Kidney epithelial cell (primary cell): ENCODE measurements around the gene MACROD2. TPM values are rescaled to one million over a fixed set of nuclear protein-coding genes. Genes with fewer than 3 reads are reported as not detected.

Experiments
- DNase-seq: peaks from one replicate; pipeline ENCODE4 v3.0.0-alpha.2; 2010; ENCODE audit warnings: low read depth
- H3K27me3 ChIP-seq: 2 replicates; pipeline ENCODE4 v1.6.0; 2011; ENCODE audit warnings: low read length; ENCODE audit not compliant: control insufficient read depth, insufficient read depth
- H3K36me3 ChIP-seq: 2 replicates; pipeline ENCODE4 v1.5.1; 2011; ENCODE audit warnings: low read length; ENCODE audit not compliant: control insufficient read depth, insufficient read depth
- H3K4me3 ChIP-seq: 2 replicates; pipeline ENCODE4 v1.5.1; 2011; ENCODE audit warnings: low read depth, mild to moderate bottlenecking, control low read depth, low read length
- total RNA-seq: library from RNA; depleted of rRNA; stranded (reverse); fragments of >200 nt; gene quantifications from 2 replicates; pipeline ENCODE4 v1.2.3, GENCODE V29; 2015
- TF ChIP-seq, protein P1 (sequence below): IDR thresholded peaks from 2 replicates; pipeline ENCODE4 v1.5.1; 2011; ENCODE audit warnings: mild to moderate bottlenecking, moderate library complexity, low read length, control low read depth, inconsistent platforms; ENCODE audit not compliant: insufficient read depth, poor library complexity, severe bottlenecking

MACROD2 gene
- total RNA-seq, 1 donor from 2014 or later = 0.79 TPM

DNA sequence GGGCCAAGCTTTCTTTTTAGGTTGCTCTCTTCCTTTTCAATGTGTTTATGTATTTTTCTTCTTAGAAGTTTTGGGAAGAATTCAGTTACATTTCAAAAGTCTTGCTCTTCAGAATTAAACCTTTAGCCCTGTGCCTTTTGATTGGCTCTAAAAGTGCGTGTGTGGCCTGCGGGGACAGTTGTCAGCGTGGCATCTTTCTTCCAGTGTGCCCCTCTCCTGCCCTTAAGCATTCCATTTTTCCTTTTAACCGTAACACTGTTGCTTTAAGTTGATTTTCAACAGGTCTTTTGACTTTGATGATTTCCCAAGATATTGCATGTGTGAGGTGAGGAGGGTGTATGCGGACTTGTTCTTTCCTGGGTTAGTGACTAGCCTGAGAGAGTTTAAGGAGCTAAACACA is 1341.2 kb downstream of the MACROD2 start:
- Histone ChIP-seq H3K27me3 (no peaks in the 10 kb centered on the region), H3K36me3 (no peaks in the 10 kb centered on the region), H3K4me3 (no peak overlapping the region)
- TF ChIP-seq, protein P1, sequence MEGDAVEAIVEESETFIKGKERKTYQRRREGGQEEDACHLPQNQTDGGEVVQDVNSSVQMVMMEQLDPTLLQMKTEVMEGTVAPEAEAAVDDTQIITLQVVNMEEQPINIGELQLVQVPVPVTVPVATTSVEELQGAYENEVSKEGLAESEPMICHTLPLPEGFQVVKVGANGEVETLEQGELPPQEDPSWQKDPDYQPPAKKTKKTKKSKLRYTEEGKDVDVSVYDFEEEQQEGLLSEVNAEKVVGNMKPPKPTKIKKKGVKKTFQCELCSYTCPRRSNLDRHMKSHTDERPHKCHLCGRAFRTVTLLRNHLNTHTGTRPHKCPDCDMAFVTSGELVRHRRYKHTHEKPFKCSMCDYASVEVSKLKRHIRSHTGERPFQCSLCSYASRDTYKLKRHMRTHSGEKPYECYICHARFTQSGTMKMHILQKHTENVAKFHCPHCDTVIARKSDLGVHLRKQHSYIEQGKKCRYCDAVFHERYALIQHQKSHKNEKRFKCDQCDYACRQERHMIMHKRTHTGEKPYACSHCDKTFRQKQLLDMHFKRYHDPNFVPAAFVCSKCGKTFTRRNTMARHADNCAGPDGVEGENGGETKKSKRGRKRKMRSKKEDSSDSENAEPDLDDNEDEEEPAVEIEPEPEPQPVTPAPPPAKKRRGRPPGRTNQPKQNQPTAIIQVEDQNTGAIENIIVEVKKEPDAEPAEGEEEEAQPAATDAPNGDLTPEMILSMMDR = no peak
- DNase-seq = no peak

DNA sequence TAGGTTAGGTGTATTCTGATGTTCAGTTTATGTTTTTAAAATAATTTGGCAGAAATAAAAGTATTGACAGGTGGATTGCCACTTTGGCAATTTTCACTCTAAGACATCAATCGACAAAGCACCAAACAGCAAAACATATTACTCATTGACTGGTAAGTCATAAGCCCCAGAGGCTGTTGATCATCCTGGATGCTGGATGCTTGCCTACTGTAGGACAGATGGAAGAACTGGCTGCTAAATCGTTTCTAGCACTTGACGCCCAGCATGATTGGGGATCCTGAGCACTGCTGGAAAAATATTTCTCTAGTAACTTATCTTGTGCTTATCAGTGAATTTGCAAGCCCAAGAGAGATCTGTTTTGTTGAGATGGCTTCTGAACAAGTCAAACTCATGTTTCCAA is 1343.9 kb downstream of the MACROD2 start:
- no peak for DNase-seq
- Histone ChIP-seq H3K4me3 (no peak overlapping the region), H3K27me3 (no peaks in the 10 kb centered on the region), H3K36me3 (no peaks in the 10 kb centered on the region)
- TF ChIP-seq, protein P1 = no peak

DNA sequence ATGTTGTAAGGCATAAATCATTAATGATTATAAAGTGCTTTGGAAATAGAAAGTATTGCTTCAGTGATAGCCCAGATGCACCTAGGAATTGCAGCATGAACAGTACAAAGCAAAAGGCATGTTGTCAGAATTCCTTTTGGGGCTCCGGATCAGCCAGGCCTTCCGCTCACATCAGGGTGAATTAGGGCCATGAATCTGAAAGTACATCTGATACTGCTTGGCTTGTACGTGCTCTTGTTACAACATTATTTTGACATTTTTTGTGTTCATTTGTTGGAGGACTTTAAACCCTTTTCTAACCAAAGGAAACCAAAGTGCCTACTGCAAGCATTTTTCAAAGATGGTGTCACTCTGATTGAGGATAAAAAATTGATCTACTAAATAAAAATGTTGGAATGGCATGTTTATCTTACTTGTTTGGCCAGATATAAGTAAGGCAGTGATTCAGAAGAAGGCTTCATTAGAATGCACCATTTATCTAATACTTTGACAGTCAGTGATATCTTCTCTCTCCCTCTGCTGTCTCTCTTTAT is 1347.7 kb downstream of the MACROD2 start:
- Histone ChIP-seq H3K36me3 (no peaks in the 10 kb centered on the region), H3K4me3 (no peak overlapping the region), H3K27me3 (no peaks in the 10 kb centered on the region)
- DNase-seq = no peak
- TF ChIP-seq, protein P1 = no peak

DNA sequence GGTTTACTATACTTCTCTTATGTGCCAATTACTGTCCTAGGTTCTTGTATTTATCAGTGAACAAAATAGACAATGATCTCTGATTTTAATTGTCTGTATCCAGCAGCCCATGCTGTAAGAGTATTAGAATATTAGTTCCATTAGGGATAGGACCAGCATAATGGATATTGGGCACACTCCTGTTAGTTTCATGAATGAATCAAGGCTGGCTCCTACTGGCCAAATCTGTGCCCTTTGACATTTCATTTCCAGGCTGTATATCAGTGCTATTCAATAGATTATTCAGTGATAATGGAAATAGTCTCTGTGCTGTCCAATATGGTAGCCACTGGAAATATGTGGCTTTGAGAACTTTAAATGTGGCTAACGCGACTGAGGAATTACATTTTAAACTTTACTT is 1350.0 kb downstream of the MACROD2 start:
- no peak for DNase-seq
- TF ChIP-seq, protein P1 = no peak
- Histone ChIP-seq H3K36me3 (no peaks in the 10 kb centered on the region), H3K4me3 (no peak overlapping the region), H3K27me3 (no peaks in the 10 kb centered on the region)

DNA sequence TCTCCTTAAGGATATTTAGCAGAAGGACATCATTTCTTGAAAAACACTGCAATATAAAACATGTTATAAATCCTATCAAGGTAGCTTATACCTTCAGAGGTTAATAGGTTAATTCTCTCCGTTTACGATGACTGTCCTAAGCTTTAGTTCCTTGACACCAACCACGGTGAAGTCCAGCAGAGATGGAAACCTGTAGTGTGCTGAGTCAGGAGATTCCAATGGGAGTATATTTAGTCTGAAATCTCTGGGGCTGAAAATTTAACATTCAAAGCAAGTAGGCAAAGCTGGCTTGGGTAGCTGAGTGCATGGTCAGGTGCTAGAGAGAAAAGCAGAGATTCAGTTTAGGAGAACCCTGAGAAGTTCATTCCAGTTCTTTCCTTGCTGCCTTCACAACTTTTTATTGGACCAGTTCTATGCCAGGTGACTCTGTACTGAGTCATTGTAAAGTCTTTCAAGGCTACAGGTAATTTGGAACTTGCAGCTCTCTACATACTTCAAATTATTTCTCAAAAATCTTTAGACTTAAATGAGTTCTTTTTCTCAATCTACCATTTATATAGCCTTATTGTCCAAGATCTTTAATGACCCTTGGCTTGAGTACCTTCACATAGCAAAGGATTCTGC is 1351.5 kb downstream of the MACROD2 start:
- Histone ChIP-seq H3K36me3 (no peaks in the 10 kb centered on the region), H3K27me3 (no peaks in the 10 kb centered on the region), H3K4me3 (no peak overlapping the region)
- DNase-seq = no peak
- TF ChIP-seq, protein P1 = no peak

DNA sequence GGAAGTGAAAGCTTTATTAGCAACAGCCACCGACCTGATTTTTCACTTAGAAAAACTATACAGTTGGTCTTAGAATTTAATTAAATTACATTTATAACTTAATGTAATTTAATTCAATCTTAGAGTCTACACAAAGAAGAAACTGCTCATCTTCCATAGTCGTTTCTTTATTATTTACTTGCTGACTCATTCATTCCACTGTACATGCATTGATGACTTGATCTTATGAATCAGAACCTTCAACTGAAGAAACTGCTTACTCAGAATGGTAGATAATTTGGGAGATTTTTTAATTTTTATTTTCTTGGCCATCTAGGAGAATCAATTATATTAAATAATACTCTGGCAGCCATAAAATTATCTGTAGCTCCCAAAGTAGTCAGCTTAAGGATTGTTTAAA is 1363.7 kb downstream of the MACROD2 start:
- Histone ChIP-seq H3K4me3 (no peak overlapping the region), H3K36me3 (no peaks in the 10 kb centered on the region), H3K27me3 (no peaks in the 10 kb centered on the region)
- no peak for DNase-seq
- TF ChIP-seq, protein P1 = no peak
